GM10248 (cell line): Measurements from ENCODE around the gene DENND4A.
A peak's percentile ranks its signal among the peaks of the same experiment; 100 is the strongest.

Experiments
- CTCF ChIA-PET: fragments of 300-600 bp; sonication (Branson Sonifier 250); formaldehyde crosslinking; extraction: SDS; loops from one replicate; lab custom pipeline; 2021; ENCODE audit warnings: antibody characterized with exemption; lab: Yijun Ruan, JAX
- POLR2A ChIA-PET: fragments of 350-650 bp; sonication (Branson Sonifier 250); formaldehyde crosslinking; extraction: SDS; loops from one replicate; lab custom pipeline; 2020; ENCODE audit warnings: antibody characterized with exemption; lab: Yijun Ruan, JAX
- DNase-seq: peaks from one replicate; pipeline ENCODE4 v3.0.0; 2012; ENCODE audit errors: extremely low spot score
- CTCF ChIP-seq: IDR thresholded peaks from 2 replicates; pipeline ENCODE4 v1.5.1; 2012; ENCODE audit warnings: mild to moderate bottlenecking, low read depth; ENCODE audit errors: extremely low read depth, missing control alignments, control extremely low read depth

The DENND4A gene

GRCh38 chr15:65829130-65829764 is 37.2 kb upstream of the DENND4A start:
- DNase-seq = peak; percentile 34
- ChIA-PET CTCF (interaction anchor here (0.7 to 1.9 kb wide), 17 partner anchors 9 to 192 kb away, joined by 3 to 12 read pairs (median 3); partner anchors contain the start of gene DENND4A), POLR2A (no interaction called here)
- TF ChIP-seq CTCF = peak; percentile 59

GRCh38 chr15:65828585-65828984 is 36.5 kb upstream of the DENND4A start:
- no peak for DNase-seq
- ChIA-PET CTCF (interaction anchor here (0.7 to 1.9 kb wide), 17 partner anchors 9 to 191 kb away, joined by 3 to 12 read pairs (median 3); partner anchors contain the start of gene DENND4A), POLR2A (no interaction called here)
- no peak for TF ChIP-seq CTCF

- CTCF ChIA-PET = interaction anchor here (0.7 to 1.6 kb wide), 3 partner anchors 10 to 23 kb away, joined by 3 to 5 read pairs (median 3); no protein-coding TSS in a partner anchor
- POLR2A ChIA-PET = no interaction called here
- no peak for DNase-seq
- TF ChIP-seq CTCF = no peak
These were observed 35.0 kb upstream of the DENND4A start for GRCh38 chr15:65827065-65827464.

- CTCF ChIA-PET = interaction anchor here (0.8 to 3.1 kb wide), 16 partner anchors 9 to 215 kb away, joined by 3 to 27 read pairs (median 4); partner anchors contain the start of gene INTS14
- no peak for TF ChIP-seq CTCF
- POLR2A ChIA-PET = interaction anchor here (0.6 kb wide), 1 partner anchor 33 kb away, joined by 4 read pairs; the partner anchor contains the start of gene DENND4A
- DNase-seq = no peak
These were observed 33.0 kb upstream of the DENND4A start for GRCh38 chr15:65824941-65825544.

GRCh38 chr15:65824031-65824743 is 32.1 kb upstream of the DENND4A start:
- TF ChIP-seq CTCF = peak; percentile 59
- CTCF ChIA-PET = interaction anchor here (0.7 to 3.1 kb wide), 24 partner anchors 9 to 217 kb away, joined by 3 to 27 read pairs (median 4); partner anchors contain the start of genes DENND4A and INTS14
- no peak for DNase-seq
- POLR2A ChIA-PET = no interaction called here

- no peak for DNase-seq
- ChIA-PET POLR2A (no interaction called here), CTCF (interaction anchor here (1.0 to 3.1 kb wide), 5 partner anchors 12 to 184 kb away, joined by 3 to 27 read pairs (median 6); no protein-coding TSS in a partner anchor)
- TF ChIP-seq CTCF = no peak
These were observed 30.2 kb upstream of the DENND4A start for GRCh38 chr15:65822316-65822715.
